Fibroblast of pulmonary artery (primary cell): ENCODE measurements around the gene SOHLH1.

ENCODE experiments used
- DNase-seq: peaks from one replicate; pipeline ENCODE4 v3.0.0-alpha.2; 2010; ENCODE audit warnings: low read depth
- H3K4me3 ChIP-seq: replicated peaks from 2 replicates; pipeline ENCODE4 v1.5.1; 2011; ENCODE audit warnings: low read depth, mild to moderate bottlenecking, control low read depth, low read length, moderate library complexity
- CTCF ChIP-seq: IDR thresholded peaks from 2 replicates; pipeline ENCODE4 v1.5.1; 2011; ENCODE audit warnings: mild to moderate bottlenecking, control low read depth, low read length, inconsistent platforms; ENCODE audit errors: missing control alignments

SOHLH1 gene

GRCh38 chr9:135712613-135713295 is 13.5 kb upstream of the SOHLH1 start:
- no peak for TF ChIP-seq CTCF
- DNase-seq = no peak
- no peak overlapping the region for H3K4me3 ChIP-seq

- no peak for TF ChIP-seq CTCF
- H3K4me3 ChIP-seq = no peak overlapping the region
- DNase-seq = no peak
These were observed 12.6 kb upstream of the SOHLH1 start for GRCh38 chr9:135711881-135712280.

- no peak for DNase-seq
- TF ChIP-seq CTCF = no peak
- no peak overlapping the region for H3K4me3 ChIP-seq
These were observed 12.1 kb upstream of the SOHLH1 start for GRCh38 chr9:135711391-135711790.

- TF ChIP-seq CTCF = no peak
These were observed 8.9 kb upstream of the SOHLH1 start for GRCh38 chr9:135708164-135708563.

GRCh38 chr9:135707252-135708138 is 8.2 kb upstream of the SOHLH1 start:
- no peak for TF ChIP-seq CTCF
- DNase-seq = no peak
- H3K4me3 ChIP-seq = no peak overlapping the region

More at GRCh38 chr9:135708164-135708563, 8.9 kb upstream of the SOHLH1 start:
- no peak overlapping the region for H3K4me3 ChIP-seq
- DNase-seq = no peak

GRCh38 chr9:135706288-135706687 is 7.0 kb upstream of the SOHLH1 start:
- DNase-seq = no peak
- TF ChIP-seq CTCF = no peak
- no peak overlapping the region for H3K4me3 ChIP-seq

GRCh38 chr9:135705376-135705775 is 6.1 kb upstream of the SOHLH1 start:
- no peak for TF ChIP-seq CTCF
- DNase-seq = no peak
- H3K4me3 ChIP-seq = no peak overlapping the region
